Fibroblast of gingiva (primary cell): ENCODE measurements around the gene ACSBG1.
"Not testable (repeated sequence)": the region's sequence is repeated elsewhere in the genome, so short reads cannot be mapped to it uniquely, and the experiment has no call there.

Experiments used
- DNase-seq: peaks from one replicate; pipeline ENCODE4 v3.0.0-alpha.2; 2011; ENCODE audit warnings: low read depth

ACSBG1 gene

GRCh38 chr15:78249131-78249530 is 14.8 kb upstream of the ACSBG1 start:
- DNase-seq = no peak

- DNase-seq = no peak
Observed at GRCh38 chr15:78247911-78248310, 13.5 kb upstream of the ACSBG1 start.

- not testable (repeated sequence) for DNase-seq
Observed at GRCh38 chr15:78245976-78246620, 11.7 kb upstream of the ACSBG1 start.

- not testable (repeated sequence) for DNase-seq
Observed at GRCh38 chr15:78245392-78245791, 11.0 kb upstream of the ACSBG1 start.

- DNase-seq = no peak
Observed at GRCh38 chr15:78244893-78245292, 10.5 kb upstream of the ACSBG1 start.

- DNase-seq = no peak
Observed at GRCh38 chr15:78244101-78244500, 9.7 kb upstream of the ACSBG1 start.

GRCh38 chr15:78243491-78243941 is 9.2 kb upstream of the ACSBG1 start:
- DNase-seq = no peak

GRCh38 chr15:78243058-78243457 is 8.7 kb upstream of the ACSBG1 start:
- DNase-seq = no peak

GRCh38 chr15:78242128-78242527 is 7.8 kb upstream of the ACSBG1 start:
- no peak for DNase-seq

- peak; percentile 55 for DNase-seq
Observed at GRCh38 chr15:78241017-78241416, 6.7 kb upstream of the ACSBG1 start.

- DNase-seq = no peak
Observed at GRCh38 chr15:78239811-78240210, 5.4 kb upstream of the ACSBG1 start.

- DNase-seq = no peak
Observed at GRCh38 chr15:78237146-78237545, 2.8 kb upstream of the ACSBG1 start.

GRCh38 chr15:78236491-78236890 is 2.1 kb upstream of the ACSBG1 start:
- DNase-seq = no peak

- no peak for DNase-seq
Observed at GRCh38 chr15:78233496-78233895, 869 bp downstream of the ACSBG1 start.

- no peak for DNase-seq
Observed at GRCh38 chr15:78232951-78233350, 1.4 kb downstream of the ACSBG1 start.

GRCh38 chr15:78229431-78230406 is 4.6 kb downstream of the ACSBG1 start:
- no peak for DNase-seq

- no peak for DNase-seq
Observed at GRCh38 chr15:78228356-78228996, 5.9 kb downstream of the ACSBG1 start.

GRCh38 chr15:78225783-78226541 is 8.4 kb downstream of the ACSBG1 start:
- DNase-seq = no peak

GRCh38 chr15:78224023-78224411 is 10.3 kb downstream of the ACSBG1 start:
- DNase-seq = no peak

GRCh38 chr15:78223396-78224022 is 10.9 kb downstream of the ACSBG1 start:
- DNase-seq = no peak

- DNase-seq = no peak
Observed at GRCh38 chr15:78222745-78223395, 11.5 kb downstream of the ACSBG1 start.
